MM.1S (cell line): ENCODE data around the gene FYN.

ENCODE experiments used
- DNase-seq: peaks from one replicate; pipeline ENCODE4 v3.0.0-alpha.2; 2015
- H2AFZ ChIP-seq: fragments of 300-600 bp; sonication (generic); 2 replicates; pipeline ENCODE4 v1.6.0; 2016; ENCODE audit warnings: antibody characterized with exemption, low read length
- H3F3A ChIP-seq: fragments of 300-600 bp; sonication (generic); 2 replicates; pipeline ENCODE4 v1.6.1; 2016; ENCODE audit warnings: mild to moderate bottlenecking, antibody characterized with exemption, low read length, moderate library complexity, mixed read lengths; ENCODE audit not compliant: insufficient read depth
- H3K27ac ChIP-seq: fragments of 300-600 bp; sonication (generic); 2 replicates; pipeline ENCODE4 v1.5.1; 2016; ENCODE audit warnings: mild to moderate bottlenecking, low read length
- H3K27me3 ChIP-seq: fragments of 300-600 bp; sonication (generic); replicated peaks from 2 replicates; pipeline ENCODE4 v1.6.0; 2016; ENCODE audit warnings: low read length; ENCODE audit not compliant: insufficient read depth
- H3K36me3 ChIP-seq: fragments of 300-600 bp; sonication (generic); replicated peaks from 2 replicates; pipeline ENCODE4 v1.6.1; 2016; ENCODE audit warnings: mild to moderate bottlenecking, low read length, mixed read lengths; ENCODE audit not compliant: insufficient read depth
- H3K4me1 ChIP-seq: fragments of 300-600 bp; sonication (generic); 2 replicates; pipeline ENCODE4 v1.6.1; 2016; ENCODE audit warnings: low read length, mixed read lengths
- H3K4me2 ChIP-seq: fragments of 300-600 bp; sonication (generic); 2 replicates; pipeline ENCODE4 v1.6.0; 2016; ENCODE audit warnings: low read depth, low read length
- H3K4me3 ChIP-seq: fragments of 300-600 bp; sonication (generic); 2 replicates; pipeline ENCODE4 v1.5.1; 2016; ENCODE audit warnings: low read length, mixed read lengths
- H3K79me2 ChIP-seq: fragments of 300-600 bp; sonication (generic); 2 replicates; pipeline ENCODE4 v1.6.1; 2016; ENCODE audit warnings: mixed run types, low read length, mixed read lengths
- H3K9ac ChIP-seq: fragments of 300-600 bp; sonication (generic); 2 replicates; pipeline ENCODE4 v1.6.1; 2016; ENCODE audit warnings: low read length, mixed read lengths
- H3K9me2 ChIP-seq: fragments of 300-600 bp; sonication (generic); replicated peaks from 2 replicates; pipeline ENCODE4 v1.6.1; 2016; ENCODE audit warnings: mild to moderate bottlenecking, low read length, mixed read lengths; ENCODE audit not compliant: insufficient read depth
- H3K9me3 ChIP-seq: fragments of 300-600 bp; sonication (generic); replicated peaks from 2 replicates; pipeline ENCODE4 v1.6.1; 2016; ENCODE audit warnings: mild to moderate bottlenecking, low read length, mixed read lengths; ENCODE audit not compliant: insufficient read depth
- H4K20me1 ChIP-seq: fragments of 300-600 bp; sonication (generic); 2 replicates; pipeline ENCODE4 v1.6.1; 2016; ENCODE audit warnings: mild to moderate bottlenecking, low read length, moderate library complexity, mixed read lengths; ENCODE audit not compliant: insufficient read depth
- CTCF ChIP-seq: fragments of 300-600 bp; sonication (generic); IDR thresholded peaks from 2 replicates; pipeline ENCODE4 v1.5.1; 2016; ENCODE audit warnings: antibody characterized with exemption, low read length, mixed read lengths
- EZH2 ChIP-seq: fragments of 300-600 bp; sonication (generic); optimal IDR thresholded peaks from 2 replicates; pipeline ENCODE3; 2017; ENCODE audit warnings: low read depth, mild to moderate bottlenecking, antibody characterized with exemption, low read length, mixed read lengths
- EZH2phosphoT487 ChIP-seq: fragments of 300-600 bp; sonication (generic); IDR thresholded peaks from 2 replicates; pipeline ENCODE4 v1.6.1; 2018; ENCODE audit warnings: antibody characterized with exemption, low read length

FYN gene

GRCh38 chr6:111866857-111867256 lies 6.4 kb downstream of the FYN start:
- H3K79me2 ChIP-seq = no peaks in the 10 kb centered on the region

DNA sequence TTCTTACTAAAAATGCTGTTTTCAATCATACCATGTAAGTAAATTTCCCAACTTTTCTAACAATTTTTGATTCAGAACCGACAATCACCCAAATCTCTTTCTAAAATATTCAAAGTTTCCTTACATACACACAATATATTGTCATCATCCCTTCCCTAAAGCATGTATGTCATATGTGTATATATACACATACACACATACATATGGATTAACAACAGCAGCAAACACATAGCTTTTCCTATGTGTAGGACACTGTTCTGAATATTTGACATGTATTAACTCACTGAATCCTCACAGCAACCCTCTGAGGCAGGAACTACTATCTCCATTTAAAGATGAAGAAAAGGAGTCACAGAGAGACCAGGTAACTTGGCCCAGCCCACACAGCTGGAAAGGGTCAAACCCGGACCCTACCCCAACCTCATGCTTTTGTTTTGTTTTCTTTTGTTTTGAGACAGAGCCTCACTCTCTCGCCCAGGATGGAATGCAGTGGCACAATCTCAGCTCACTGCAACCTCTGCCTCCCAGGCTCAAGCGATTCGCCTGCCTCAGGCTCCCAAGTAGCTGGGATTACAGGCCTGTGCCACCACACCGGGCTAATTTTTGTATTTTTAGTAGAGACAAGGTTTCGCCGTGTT lies 7.2 kb downstream of the FYN start:
- Histone ChIP-seq H3K27ac (no peak overlapping the region), H3K4me2 (no peak overlapping the region)

More at GRCh38 chr6:111866857-111867256, 6.4 kb downstream of the FYN start:
- Histone ChIP-seq H3K36me3 (no peaks in the 10 kb centered on the region), H3K27me3 (no peaks in the 10 kb centered on the region), H3K9me2 (no peaks in the 10 kb centered on the region), H4K20me1 (no peaks in the 10 kb centered on the region), H3K27ac (no peak overlapping the region), H3K4me2 (no peak overlapping the region), H3K4me3 (no peak overlapping the region), H2AFZ (no peak overlapping the region), H3K9ac (no peak overlapping the region), H3K9me3 (no peaks in the 10 kb centered on the region), H3F3A (no peaks in the 10 kb centered on the region), H3K4me1 (0 out of 2 replicates have a peak, but pooled peaks cover under 1% of the 10 kb centered on the region)
- TF ChIP-seq CTCF (no peak), EZH2 (no peak), EZH2phosphoT487 (no peak)
- DNase-seq = no peak

GRCh38 chr6:111865049-111865585 lies 8.1 kb downstream of the FYN start:
- TF ChIP-seq EZH2 (no peak), CTCF (no peak), EZH2phosphoT487 (no peak)
- no peaks in the 10 kb centered on the region for H3K9me3 ChIP-seq
- no peaks in the 10 kb centered on the region for H3K79me2 ChIP-seq
- H3K4me2 ChIP-seq = no peak overlapping the region
- H3K27me3 ChIP-seq = no peaks in the 10 kb centered on the region
- H3K9me2 ChIP-seq = no peaks in the 10 kb centered on the region
- no peak overlapping the region for H3K27ac ChIP-seq
- H3F3A ChIP-seq = no peaks in the 10 kb centered on the region
- H4K20me1 ChIP-seq = no peaks in the 10 kb centered on the region
- no peaks in the 10 kb centered on the region for H3K4me1 ChIP-seq
- H3K4me3 ChIP-seq = no peak overlapping the region
- H2AFZ ChIP-seq = no peak overlapping the region
- H3K36me3 ChIP-seq = no peaks in the 10 kb centered on the region
- H3K9ac ChIP-seq = no peak overlapping the region
- DNase-seq = no peak

More for the DNA sequence above, 7.2 kb downstream of the FYN start:
- Histone ChIP-seq H2AFZ (no peak overlapping the region), H3K27me3 (no peaks in the 10 kb centered on the region), H3K9me2 (no peaks in the 10 kb centered on the region), H3F3A (no peaks in the 10 kb centered on the region), H4K20me1 (no peaks in the 10 kb centered on the region), H3K4me3 (no peak overlapping the region), H3K9me3 (no peaks in the 10 kb centered on the region), H3K4me1 (no peaks in the 10 kb centered on the region), H3K9ac (no peak overlapping the region), H3K79me2 (no peaks in the 10 kb centered on the region), H3K36me3 (no peaks in the 10 kb centered on the region)
- TF ChIP-seq CTCF (no peak), EZH2phosphoT487 (no peak), EZH2 (no peak)
- no peak for DNase-seq
